HS-27A (cell line): ENCODE results near the gene OR2M2.

Experiments used
- DNase-seq: peaks from one replicate; pipeline ENCODE4 v3.0.0-alpha.2; 2012; ENCODE audit warnings: low read depth, missing footprints

OR2M2 gene, protein sequence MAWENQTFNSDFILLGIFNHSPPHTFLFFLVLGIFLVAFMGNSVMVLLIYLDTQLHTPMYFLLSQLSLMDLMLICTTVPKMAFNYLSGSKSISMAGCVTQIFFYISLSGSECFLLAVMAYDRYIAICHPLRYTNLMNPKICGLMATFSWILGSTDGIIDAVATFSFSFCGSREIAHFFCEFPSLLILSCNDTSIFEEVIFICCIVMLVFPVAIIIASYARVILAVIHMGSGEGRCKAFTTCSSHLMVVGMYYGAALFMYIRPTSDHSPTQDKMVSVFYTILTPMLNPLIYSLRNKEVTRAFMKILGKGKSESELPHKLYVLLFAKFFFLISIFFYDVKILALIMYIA

DNA sequence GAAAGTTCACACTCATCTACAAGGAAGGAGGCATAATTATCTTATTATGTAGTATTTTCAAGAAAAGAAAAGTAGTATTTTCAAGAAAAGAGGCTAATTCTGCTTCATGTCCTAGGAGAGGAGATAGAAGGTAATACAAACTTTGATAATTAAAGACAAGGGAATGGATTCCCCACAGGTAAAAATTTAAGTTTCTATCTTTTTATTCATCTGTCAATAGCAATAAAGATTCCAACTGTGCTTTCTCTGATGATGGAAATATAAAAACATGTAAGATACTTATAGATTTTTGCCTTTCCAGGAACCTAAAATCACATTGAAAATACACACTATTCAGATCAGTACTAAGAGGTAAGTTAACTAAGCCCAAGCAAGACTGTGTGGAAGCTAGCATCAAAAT lies at the start of gene OR2M2:
Gene OR2M2 (plus strand): TSS at position 301 of the 400 bp plus-strand sequence. CDS start 5,165 bp downstream, outside the sequence.
- no peak for DNase-seq

DNA sequence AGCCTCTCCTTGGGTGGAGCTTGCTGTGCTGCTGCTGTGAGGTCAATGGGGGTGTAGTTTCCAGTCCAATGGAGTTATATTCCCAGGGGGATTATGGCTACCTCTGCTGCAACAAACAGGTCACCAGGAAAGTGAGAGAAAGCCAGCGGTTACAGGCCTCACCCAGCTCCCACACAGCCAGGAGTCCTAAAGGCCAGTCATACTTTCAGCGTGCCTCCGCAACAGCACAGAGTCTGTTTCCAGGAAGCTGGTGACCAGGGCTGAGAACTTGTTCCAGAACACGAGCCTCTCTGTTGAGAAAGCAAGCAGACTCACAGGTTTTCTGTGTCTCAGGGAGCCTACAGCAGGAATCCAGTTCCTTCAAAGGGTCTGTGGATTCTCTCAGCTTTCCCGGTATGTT lies 47.0 kb upstream of the OR2M2 start:
- DNase-seq, result no peak

DNA sequence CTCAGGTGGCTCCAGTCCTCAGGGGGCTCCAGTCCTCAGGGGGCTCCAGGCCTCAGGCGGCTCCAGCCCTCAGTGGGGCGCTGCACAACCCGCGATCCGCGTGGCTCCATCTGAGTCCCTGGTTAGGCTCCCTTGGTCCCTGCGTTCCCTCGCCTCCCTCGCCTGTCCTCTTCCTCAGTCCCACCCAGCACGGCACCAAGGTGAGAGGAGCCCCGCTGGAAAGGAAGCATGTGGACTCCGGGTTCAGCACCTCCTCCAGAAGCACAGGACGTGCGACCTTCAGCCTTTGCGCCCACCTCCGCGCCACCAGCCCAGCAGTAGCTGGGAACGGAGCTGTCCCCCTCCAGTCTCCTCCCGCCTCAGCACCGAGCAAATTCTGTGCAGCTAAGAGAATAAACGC lies 37.8 kb upstream of the OR2M2 start:
- no peak for DNase-seq

DNA sequence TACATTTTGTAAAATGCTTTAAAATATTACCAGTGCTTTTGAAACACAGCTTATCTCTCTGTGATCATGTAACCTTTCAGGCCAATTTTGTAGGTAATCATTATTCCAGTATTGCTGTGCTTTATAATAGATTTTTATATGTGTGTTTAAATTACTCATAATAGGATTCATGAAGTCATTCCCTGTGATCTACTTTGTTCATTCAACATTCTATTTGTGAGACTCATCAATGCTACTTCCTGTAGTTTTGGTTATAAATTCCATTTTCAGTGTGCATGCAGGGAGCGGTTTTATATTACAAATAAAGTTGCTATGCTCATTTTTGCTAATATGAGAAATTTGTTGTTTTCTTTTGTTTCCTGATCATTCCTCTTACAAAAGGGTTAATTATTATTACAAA lies 33.8 kb upstream of the OR2M2 start:
- DNase-seq, result no peak

DNA sequence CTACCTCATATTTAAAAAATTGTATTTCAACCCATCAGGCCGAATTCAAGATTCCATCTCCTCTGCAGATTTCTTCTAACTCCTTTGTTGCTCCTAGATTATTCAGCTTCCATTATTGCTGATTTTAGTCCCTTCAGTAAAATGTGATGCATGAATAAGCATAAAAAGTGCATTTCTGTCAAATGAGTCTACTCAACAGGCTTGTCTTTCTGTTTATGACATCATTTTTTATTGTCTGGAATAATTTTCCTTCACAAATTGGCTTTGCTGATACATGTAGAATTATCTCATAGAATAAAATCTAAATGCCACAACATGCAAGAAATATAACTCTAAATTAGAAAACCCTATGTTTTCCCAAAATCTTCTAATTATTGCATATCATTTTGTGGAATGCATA lies 31.3 kb upstream of the OR2M2 start:
- DNase-seq, result no peak

DNA sequence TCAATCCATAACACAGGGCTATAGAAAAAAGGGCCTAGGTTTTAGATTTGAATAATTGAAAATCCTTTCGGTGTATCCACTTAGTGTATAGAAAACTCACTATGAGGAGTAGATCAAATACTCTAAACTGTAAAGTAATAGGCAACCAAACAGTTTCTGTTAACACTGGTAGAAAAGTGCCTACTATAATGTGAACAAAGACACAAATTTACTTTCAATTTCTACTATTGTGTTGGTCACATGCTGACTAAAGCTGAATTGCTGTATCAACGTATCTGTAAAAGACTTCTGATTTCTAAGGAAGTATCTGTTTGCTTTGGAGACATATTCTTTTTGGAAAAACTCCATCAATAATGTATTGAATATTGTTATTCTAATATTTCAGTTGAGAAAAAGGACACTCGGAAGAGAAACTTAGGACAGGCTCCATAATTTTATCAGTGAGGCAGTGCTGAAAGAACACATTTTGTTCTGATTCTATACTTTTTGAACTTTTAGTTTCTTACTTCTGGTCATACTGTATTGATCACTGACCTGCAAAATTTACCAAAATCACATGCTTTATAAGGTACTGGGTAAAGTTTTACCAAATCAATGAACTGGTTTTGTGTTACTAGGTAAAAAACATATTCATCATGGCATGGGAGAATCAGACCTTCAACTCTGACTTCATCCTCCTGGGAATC lies 30.0 kb upstream of the OR2M2 start, which contains the start of gene OR2M5:
Gene OR2M5 (plus strand): TSS at position 636 of the 686 bp plus-strand sequence. CDS start 0 bp downstream, at position 636.
- no peak for DNase-seq

DNA sequence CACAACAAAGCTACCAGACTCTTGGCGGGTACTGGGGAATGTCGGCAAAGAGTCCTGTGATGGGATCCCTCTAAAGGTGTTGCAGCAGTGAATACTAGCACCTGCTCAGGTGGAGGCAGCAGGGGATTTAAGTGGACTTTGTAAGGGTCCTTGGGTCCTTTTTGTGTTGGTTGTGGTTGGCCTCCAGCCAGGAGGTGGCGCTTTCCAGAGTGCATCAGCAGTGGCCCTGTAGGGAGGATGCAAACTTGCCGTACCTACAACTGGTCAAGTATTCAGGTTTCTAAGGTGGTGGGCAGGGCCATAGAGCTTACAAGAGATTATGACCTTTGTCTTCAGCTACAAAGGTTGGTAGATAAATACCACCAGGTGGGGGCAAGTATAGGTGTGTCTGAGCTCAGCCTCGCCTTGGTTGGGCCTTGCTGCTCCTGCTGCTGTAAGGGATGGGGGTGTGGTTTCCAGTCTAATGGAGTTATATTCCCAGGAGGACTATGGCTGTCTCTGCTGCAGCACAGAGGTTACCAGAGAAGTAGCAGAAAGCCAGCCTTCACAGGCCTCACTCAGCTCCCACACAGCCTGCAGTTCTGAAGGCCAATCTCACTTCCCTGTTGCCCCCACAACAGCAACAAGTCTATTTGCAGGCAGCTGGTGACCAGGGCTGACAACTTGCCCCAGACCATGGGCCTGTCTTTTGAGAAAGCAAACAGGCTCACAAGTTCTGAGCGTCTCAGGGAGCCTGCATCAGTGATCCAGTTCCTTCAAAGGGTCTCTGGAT lies 22.4 kb upstream of the OR2M2 start:
- no peak for DNase-seq

DNA sequence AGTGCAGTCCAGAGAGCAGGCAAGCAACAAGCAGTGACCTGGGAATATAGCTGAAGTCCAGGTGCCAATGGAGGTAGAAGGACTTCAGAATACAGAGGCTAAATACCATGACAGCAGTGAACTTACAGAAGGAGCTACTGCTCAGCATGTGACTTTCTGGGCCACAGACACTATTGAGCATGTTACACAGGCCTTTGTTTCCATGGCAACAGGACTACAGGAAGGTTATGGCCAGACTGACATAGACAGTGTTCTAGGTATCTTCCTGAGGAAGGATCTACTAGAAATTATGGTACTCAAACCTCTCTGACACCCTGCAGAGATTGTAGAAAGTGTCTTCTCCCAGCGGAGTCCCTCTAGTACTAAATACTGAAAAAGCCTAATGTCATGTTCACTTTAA lies 18.7 kb upstream of the OR2M2 start:
- no peak for DNase-seq

DNA sequence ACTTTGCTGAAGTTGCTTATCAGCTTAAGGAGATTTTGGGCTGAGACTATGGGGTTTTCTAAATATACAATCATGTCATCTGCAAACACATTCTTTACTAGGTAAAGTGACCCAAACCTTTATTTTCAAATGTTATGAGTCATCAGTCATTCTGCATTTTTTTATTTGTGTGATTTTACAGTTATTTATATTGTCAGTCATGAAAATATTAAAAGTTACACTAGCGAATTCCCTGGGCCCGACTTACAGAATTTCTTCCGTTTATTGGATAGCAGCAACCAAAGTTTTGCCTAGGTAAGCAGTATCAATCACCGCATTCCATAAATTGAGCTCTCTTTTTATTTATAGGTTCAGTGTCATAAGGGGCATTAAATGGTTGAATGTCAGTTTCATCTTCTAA lies 15.9 kb upstream of the OR2M2 start:
- DNase-seq, result no peak

DNA sequence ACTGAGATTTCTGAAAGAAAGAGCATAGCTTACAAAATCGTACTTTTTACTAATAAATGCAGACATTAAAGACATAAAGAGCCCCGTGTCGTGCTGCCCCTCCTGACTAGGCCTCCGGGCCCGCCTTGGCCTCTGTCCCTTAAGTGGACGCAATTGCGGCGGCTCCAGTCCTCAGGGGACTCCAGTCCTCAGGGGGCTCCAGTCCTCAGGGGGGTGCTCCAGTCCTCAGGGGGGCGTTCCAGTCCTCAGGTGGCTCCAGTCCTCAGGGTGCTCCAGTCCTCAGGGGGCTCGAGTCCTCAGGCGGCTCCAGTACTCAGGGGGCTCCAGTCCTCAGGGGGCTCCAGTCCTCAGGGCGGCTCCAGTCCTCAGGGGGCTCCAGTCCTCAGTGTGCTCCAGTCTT lies 10.6 kb upstream of the OR2M2 start:
- DNase-seq, result no peak

DNA sequence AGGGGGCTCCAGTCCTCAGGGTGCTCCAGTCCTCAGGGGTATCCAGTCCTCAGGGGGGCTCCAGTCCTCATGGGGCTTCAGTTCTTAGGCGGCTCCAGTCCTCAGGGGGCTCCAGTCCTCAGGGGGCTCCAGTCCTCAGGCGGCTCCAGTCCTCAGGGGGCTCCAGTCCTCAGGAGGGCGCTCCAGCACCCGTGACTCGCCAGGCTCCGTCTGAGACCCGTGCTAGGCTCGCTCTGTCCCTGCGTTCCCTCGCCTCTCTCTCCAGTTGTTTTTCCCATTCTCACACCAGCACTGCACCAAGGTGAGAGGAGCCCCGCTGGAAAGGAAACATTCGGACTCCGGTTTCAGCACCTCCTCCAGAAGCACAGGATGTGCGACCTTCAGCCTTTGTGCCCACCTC lies 9.4 kb upstream of the OR2M2 start:
- no peak for DNase-seq

DNA sequence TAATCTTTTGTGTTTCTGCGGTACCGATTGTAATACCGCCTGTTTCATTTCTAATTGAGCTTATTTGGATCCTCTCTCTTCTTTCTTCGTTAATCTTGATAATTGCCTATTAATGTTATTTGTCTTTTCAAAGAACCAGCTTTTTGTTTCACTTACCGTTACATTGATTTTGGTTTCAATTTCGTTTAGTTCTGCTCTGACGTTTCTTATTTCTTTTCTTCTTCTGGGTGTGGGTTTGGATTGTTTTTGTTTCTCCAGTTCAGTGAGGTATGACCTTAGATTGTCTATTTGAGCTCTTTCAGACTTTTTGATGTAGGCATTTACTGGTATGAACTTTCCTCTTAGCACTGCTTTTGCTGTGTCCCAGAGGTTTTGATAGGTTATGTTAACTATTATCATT lies 9.4 kb downstream of the OR2M2 start:
- no peak for DNase-seq

DNA sequence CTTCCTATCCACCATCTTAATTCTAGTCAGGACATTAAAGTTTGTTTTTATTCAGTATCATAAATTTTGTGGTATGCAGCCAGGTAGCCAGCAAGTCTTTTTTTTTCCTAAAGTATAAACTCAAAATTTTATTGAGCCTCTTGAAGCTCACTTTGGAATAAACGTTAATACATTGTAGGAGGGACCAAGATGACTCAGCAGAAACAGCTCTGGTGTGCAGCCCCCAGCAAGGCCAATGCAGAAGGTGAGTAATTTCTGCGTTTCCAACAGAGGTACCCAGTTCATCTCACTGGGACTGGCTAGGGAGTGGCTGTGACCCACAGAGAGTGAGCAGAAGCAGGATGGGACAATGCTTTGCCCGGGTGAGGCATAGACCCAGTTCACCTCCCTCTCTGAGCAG lies 12.7 kb downstream of the OR2M2 start:
- no peak for DNase-seq

DNA sequence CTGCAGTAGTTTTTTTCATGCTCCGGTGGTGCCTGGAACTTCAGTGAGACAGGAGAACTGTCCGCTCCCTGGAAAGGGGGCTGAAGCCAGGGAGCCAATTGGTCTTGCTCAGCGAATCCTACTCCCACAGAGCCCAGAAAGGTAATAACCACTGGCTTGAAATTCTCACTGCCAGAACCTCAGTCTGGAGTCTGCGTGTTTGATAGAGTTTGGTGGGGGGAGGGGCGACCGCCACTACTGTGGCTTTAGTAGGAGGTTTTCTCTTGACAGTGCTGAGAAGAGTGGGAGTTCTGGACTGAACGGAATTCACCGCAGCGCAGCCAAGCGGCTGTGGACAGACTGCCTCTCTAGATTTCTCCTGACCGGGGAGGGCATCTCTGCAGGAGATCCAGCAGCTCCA lies 14.4 kb downstream of the OR2M2 start:
- DNase-seq, result no peak

DNA sequence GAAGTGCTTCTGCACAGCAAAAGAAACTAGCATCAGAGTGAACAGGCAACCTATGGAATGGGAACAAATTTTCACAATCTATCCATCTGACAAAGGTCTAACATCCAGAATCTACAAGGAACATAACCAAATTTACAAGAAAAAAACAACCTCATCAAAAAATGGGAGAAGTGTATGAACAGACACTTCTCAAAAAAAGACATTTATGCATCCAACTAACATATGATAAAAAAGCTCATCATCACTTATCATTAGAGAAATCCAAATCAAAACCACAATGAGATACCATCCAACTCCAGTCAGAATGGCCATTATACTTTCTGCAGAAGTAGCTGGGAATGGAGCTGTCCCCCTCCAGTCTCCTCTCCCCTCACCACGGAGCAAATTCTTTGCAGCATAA lies 19.5 kb downstream of the OR2M2 start:
- DNase-seq, result no peak

DNA sequence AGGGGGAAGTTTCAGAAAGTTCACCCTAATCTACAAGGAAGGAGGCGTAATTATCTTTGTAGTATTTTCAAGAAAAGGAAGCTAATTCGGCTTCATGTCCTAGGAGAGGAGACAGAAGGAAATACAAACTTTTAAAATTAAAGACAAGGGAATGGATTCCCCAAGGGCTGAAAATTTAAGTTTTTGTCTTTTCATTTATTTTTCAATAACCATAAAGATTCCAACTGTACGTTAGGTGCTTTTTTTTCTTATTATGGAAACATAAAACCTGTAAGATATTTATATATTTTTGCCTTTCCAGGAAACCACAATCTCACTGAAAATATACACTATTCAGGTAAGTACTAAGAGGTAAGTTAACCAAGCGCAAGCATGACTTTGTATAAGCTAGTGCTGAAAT lies 22.3 kb downstream of the OR2M2 start, which contains the start of gene OR2M3:
Gene OR2M3 (plus strand): TSS at position 301 of the 400 bp plus-strand sequence. CDS start 5,803 bp downstream, outside the sequence.
- no peak for DNase-seq

DNA sequence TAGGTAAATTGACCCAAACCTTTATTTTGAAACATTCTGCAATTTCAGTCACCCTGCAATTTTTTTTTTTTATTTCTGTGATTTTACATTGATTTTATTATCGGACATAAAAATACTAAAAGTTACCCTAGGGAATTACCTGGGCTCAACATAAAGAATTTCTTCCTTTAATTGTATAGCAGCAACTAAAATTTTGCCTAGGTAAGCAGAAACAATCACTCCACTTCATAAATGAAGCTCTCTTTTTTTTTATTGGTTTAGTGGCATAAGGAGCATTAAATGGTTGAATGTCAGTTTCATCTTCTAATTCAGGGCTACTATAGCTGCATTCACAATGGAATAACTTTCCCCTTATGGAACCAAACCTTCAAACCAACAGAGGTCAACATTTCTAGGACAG lies 41.3 kb downstream of the OR2M2 start:
- no peak for DNase-seq

DNA sequence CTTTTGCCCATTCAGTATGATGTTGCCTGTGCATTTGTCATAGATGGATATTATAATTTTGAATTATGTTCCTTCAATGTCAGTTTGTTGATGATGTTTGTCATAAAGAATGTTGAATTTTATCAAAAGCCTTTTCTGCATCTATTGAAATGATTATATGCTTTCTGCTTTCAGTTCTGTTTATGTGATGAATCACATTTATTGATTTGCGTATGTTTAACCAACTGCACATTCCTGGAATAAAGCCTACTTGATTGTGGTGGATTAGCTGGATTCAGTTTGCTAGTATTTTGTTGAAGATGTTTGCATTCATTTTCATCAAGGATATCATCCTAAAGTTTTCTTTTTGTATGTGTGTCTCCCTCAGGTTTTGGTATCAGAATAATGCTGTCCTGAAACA lies 50.9 kb downstream of the OR2M2 start:
- no peak for DNase-seq

DNA sequence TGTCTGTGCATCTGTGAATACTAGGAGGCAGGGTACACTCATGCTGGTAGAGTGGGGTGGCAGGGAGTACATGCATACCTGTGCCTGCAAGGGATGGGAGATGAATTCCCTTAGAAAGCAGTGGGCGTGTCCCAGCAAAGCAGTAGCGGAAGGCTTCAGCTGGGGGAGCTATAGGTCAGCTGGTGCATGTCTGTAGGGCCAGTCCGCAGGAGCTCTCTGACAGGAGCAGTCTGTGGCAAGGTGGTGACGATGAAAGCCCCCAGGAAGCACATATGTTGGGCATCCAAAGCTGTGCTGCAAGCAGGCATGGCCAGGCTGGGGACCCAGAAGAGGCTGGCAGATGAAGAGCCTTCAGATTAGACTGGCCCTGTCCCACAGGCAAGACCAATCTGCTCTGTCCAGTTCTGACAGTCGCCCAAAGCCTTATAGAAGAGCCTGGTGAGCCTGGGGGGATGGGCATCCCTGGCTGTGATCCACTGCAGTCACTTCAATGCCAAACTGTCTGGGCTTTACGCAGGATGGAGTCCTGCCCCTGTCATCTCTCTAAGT lies 54.8 kb downstream of the OR2M2 start:
- DNase-seq, result no peak
